Glutamatergic neuron (in vitro differentiated cells): ENCODE data around the gene ELFN1. TPM values are rescaled to one million over a fixed set of nuclear protein-coding genes. Genes with fewer than 3 reads are reported as not detected.

Experiments used
- DNase-seq: peaks from one replicate; pipeline ENCODE4 v3.0.0; 2022
- H3K27ac Mint-ChIP-seq: one replicate; pipeline ENCODE4 v1.8.0; 2020; ENCODE audit warnings: mild to moderate bottlenecking, mixed read lengths, inconsistent platforms; ENCODE audit not compliant: unreplicated experiment
- H3K27me3 Mint-ChIP-seq: one replicate; pipeline ENCODE4 v1.8.0; 2020; ENCODE audit warnings: mild to moderate bottlenecking, moderate library complexity, mixed read lengths, inconsistent platforms; ENCODE audit not compliant: unreplicated experiment
- H3K36me3 Mint-ChIP-seq: one replicate; pipeline ENCODE4 v1.8.0; 2020; ENCODE audit warnings: mild to moderate bottlenecking, mixed read lengths, inconsistent platforms; ENCODE audit not compliant: unreplicated experiment
- H3K4me1 Mint-ChIP-seq: one replicate; pipeline ENCODE4 v1.8.0; 2020; ENCODE audit warnings: mild to moderate bottlenecking, low read depth, mixed read lengths, inconsistent platforms; ENCODE audit not compliant: unreplicated experiment
- H3K4me3 Mint-ChIP-seq: one replicate; pipeline ENCODE4 v1.8.0; 2020; ENCODE audit warnings: mild to moderate bottlenecking, mixed read lengths, inconsistent platforms; ENCODE audit not compliant: unreplicated experiment
- H3K9me3 Mint-ChIP-seq: one replicate; pipeline ENCODE4 v1.8.0; 2020; ENCODE audit warnings: mild to moderate bottlenecking, moderate library complexity, mixed read lengths, inconsistent platforms; ENCODE audit not compliant: unreplicated experiment
- CTCF ChIP-seq: fragments of 200-600 bp; sonication (generic); IDR thresholded peaks from one replicate; pipeline ENCODE4 v1.5.0; 2021; ENCODE audit not compliant: partially characterized antibody, unreplicated experiment
- total RNA-seq: library from RNA; stranded (reverse); fragmentation: NEBNext Ultra II Directional; extraction: Animal tissue kit (Norgen Biotek cat#: 25700); gene quantifications from one replicate; pipeline ENCODE4 v1.2.1, GENCODE V29; 2021; ENCODE audit not compliant: unreplicated experiment

The ELFN1 gene
- total RNA-seq, 1 donor from 2014 or later, result 40.0 TPM

GRCh38 chr7:1632916-1633785, 36.9 kb upstream of the ELFN1 start:
- peaks cover 14% of the 10 kb centered on the region for H3K27me3 Mint-ChIP-seq
- H3K36me3 Mint-ChIP-seq, result peaks cover 16% of the 10 kb centered on the region
- no peak for TF ChIP-seq CTCF
- H3K9me3 Mint-ChIP-seq, result peaks cover 14% of the 10 kb centered on the region
- peak overlapping the region; percentile 52 for H3K27ac Mint-ChIP-seq
- H3K4me1 Mint-ChIP-seq, result peaks cover 2% of the 10 kb centered on the region
- no peak for DNase-seq
- H3K4me3 Mint-ChIP-seq, result no peak overlapping the region

GRCh38 chr7:1635401-1635800, 34.7 kb upstream of the ELFN1 start:
- H3K27ac Mint-ChIP-seq, result no peak overlapping the region
- peaks cover 14% of the 10 kb centered on the region for H3K27me3 Mint-ChIP-seq
- H3K4me1 Mint-ChIP-seq, result peaks cover 2% of the 10 kb centered on the region
- DNase-seq, result no peak
- H3K4me3 Mint-ChIP-seq, result no peak overlapping the region
- no peak for TF ChIP-seq CTCF
- H3K9me3 Mint-ChIP-seq, result peaks cover 11% of the 10 kb centered on the region
- peaks cover 15% of the 10 kb centered on the region for H3K36me3 Mint-ChIP-seq

- Mint-ChIP-seq H3K27ac (no peak overlapping the region), H3K9me3 (peaks cover 7% of the 10 kb centered on the region), H3K27me3 (peaks cover 9% of the 10 kb centered on the region), H3K4me1 (peaks cover 2% of the 10 kb centered on the region), H3K36me3 (peaks cover 10% of the 10 kb centered on the region), H3K4me3 (no peak overlapping the region)
- no peak for DNase-seq
- no peak for TF ChIP-seq CTCF
These were observed 32.9 kb upstream of the ELFN1 start for GRCh38 chr7:1637155-1637554.

- Mint-ChIP-seq H3K4me1 (peaks cover 1% of the 10 kb centered on the region), H3K27ac (peak overlapping the region; percentile 59), H3K36me3 (peaks cover 10% of the 10 kb centered on the region), H3K27me3 (peaks cover 3% of the 10 kb centered on the region), H3K4me3 (no peak overlapping the region), H3K9me3 (peaks cover 7% of the 10 kb centered on the region)
- DNase-seq, result no peak
- no peak for TF ChIP-seq CTCF
These were observed 31.8 kb upstream of the ELFN1 start for GRCh38 chr7:1638215-1638661.

- peaks cover 3% of the 10 kb centered on the region for H3K27me3 Mint-ChIP-seq
- no peak overlapping the region for H3K27ac Mint-ChIP-seq
- no peak for TF ChIP-seq CTCF
- DNase-seq, result no peak
- H3K4me3 Mint-ChIP-seq, result no peak overlapping the region
- H3K36me3 Mint-ChIP-seq, result peaks cover 10% of the 10 kb centered on the region
- peaks cover 7% of the 10 kb centered on the region for H3K9me3 Mint-ChIP-seq
- peaks cover 1% of the 10 kb centered on the region for H3K4me1 Mint-ChIP-seq
These were observed 31.0 kb upstream of the ELFN1 start for GRCh38 chr7:1639071-1639470.
